HG03025 (cell line): ENCODE results near the gene PIK3R5.

Source experiments
- ATAC-seq: cut with Tn5 transposase; IDR thresholded peaks from one replicate; pipeline ENCODE4 v1.9.1; 2021; ENCODE audit warnings: mild to moderate bottlenecking, moderate library complexity; ENCODE audit not compliant: unreplicated experiment, low FRiP score

The PIK3R5 gene

DNA sequence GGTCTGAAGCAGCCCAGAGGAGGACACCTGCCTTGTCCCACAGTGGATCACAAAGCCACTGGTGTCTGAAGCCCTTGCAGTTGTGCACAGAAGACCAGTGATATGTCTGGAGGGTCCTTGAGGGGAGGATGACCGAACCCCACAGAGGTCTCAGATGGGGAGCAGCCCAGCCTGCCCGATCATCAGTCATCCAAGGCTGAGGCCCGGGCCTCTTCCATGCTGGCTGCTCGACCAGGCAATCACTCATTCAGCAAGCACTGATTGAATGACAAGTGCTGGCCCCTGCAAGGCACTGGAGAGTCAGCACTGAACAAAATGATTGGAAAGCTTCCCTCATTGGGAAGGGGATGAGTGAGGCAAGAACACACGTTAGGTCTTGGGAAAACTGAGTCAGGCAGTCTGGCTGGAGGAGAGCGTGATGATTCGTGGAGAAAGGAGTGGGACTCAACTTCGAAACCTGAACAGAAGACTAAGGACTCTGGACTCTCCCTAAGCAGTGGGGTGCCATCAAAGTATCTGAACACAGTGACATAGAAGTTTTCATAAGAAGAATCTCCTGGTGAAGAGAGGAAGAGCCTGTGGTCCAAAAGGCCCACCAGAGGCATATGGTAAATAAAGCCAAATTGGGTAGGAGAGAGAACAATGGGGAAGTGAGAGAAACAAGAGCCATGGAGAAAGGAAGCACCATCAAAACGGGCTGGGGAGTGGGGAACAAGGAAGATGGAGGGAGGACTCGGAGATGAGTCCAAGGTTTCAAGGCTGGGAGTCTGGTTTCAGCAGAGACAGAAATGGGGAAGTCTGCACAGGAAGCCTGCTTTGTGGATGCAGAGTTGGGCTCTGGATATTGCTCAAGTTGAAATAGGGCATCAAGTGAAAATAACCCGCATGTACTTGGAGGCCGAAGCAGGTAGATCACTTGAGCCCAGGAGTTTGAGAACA, 10.2 kb downstream of the PIK3R5 start:
- no peak for ATAC-seq

DNA sequence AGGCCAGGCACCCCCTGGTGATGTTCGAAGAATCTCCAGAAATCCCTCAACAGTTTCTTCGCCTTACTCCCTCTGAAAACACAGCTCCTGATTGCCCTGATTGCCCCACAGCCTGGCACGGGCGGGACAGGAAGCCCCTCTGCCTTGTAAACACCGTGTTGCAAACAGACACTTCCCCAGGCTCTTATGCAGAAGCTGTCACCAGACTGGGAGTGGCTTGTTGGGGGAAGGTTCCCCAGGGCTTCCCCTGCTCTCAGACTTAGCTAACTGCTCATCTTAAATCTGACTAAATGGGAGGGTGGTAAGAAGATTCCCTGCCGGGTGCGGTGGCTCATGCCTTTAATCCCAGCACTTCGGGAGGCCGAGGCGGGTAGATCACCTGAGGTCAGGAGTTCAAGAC, 11.2 kb downstream of the PIK3R5 start:
- no peak for ATAC-seq

- no peak for ATAC-seq
Observed at GRCh38 chr17:8953156-8953885, 12.2 kb downstream of the PIK3R5 start.

- no peak for ATAC-seq
Observed at GRCh38 chr17:8952191-8952590, 13.3 kb downstream of the PIK3R5 start.

DNA sequence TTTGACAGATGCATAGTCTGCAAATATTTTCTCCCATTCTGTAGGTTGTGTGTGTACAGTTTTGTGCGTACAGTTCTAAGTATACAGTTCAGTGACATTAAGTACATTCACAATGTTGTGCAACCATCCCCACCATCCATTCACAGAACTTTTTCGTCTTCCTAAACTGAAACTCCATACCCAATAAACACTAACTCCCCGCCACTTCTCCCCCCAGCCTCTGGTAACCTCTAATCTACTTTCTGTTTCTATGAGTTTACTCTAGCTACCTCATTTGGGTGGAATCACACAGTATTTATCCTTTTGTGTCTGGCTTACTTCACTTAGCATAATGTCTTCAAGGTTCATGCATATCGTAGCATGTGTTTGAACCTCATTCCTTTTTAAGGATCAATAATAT, 14.3 kb downstream of the PIK3R5 start:
- no peak for ATAC-seq

DNA sequence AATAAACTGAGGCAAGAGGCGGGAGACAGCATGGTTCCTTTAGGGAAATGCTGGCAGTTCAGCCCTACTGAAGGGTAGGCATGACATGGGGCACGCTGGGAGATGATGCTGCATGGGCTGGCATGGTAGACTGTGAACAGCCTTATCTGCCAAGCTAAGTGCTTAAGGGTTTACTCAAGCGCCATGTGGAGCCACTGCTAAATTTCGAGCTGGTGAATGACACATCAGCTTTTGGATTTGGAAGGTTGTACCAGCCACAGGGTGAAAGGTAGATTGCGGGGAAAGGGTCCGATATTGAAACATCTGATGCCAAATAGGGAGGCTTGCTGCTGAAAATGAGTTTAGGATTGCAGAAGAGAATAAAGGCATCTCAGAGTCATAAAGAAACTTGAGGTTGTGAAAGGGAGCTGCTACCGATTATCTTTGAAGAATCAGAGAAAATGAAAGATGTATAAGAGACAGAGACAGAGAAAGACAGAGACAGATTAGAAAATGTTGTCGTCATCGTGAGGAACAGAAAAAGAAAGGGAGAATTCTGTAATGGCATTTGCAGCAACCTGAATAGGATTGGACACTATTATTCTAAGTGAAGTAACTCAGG, 16.3 kb downstream of the PIK3R5 start:
- ATAC-seq: no peak

DNA sequence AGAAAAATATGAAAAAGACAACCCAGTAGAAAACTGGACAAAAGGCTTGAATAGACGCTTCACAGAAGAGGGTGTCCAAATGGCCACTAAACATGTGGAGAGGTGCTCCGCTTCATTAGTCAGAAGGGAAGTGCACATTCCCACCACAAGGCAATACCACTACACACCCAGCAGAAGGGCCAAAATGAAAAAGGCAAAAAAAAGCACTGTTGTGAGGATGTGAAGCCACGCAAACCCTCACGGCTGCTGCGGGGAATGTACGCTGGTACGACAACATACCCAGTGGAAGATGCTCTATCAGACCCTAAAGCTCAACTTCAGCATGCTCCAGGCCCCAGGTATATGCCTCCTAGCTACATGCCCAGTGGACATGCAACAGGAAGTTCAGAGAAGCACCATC, 17.0 kb downstream of the PIK3R5 start:
- no peak for ATAC-seq

DNA sequence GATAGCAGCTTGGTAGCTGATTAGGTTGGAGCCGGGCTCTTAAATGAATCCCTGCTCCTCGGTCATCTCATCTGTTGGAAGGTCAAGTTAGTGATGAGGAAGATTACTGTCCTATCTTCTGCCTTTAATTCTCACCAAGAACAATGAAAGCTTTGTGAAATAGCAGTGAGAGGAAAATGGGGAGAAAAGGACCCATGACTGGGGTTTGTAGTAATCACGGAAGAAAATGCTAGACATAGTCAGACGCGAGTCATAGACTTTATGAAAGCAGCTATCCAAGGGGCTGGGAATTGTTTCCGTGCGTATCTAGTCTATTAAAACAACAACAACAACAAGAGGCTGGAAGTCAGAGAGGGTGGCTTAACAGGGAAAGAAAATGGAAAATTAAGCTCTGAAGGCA, 18.3 kb downstream of the PIK3R5 start:
- no peak for ATAC-seq

- no peak for ATAC-seq
Observed at GRCh38 chr17:8946476-8946875, 19.0 kb downstream of the PIK3R5 start.

- no peak for ATAC-seq
Observed at GRCh38 chr17:8946071-8946470, 19.4 kb downstream of the PIK3R5 start.

- no peak for ATAC-seq
Observed at GRCh38 chr17:8944748-8945147, 20.8 kb downstream of the PIK3R5 start.

DNA sequence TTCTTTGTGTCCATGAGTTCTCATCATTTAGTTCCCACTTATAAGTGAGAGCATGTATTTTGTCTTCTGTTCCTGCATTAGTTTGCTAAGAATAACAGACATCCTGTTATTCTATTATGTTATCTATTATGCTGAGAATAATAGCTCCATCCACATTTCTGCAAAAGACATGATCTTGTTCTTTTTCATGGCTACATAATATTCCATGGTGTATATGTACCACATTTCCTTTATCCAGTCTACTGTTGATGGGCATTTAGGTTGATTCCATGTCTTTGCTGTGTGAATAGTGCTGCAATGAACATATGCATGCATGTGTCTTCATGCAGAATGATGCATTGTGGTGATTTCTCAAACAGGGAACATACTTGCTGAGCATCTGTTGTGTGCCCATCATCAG, 21.4 kb downstream of the PIK3R5 start:
- no peak for ATAC-seq

DNA sequence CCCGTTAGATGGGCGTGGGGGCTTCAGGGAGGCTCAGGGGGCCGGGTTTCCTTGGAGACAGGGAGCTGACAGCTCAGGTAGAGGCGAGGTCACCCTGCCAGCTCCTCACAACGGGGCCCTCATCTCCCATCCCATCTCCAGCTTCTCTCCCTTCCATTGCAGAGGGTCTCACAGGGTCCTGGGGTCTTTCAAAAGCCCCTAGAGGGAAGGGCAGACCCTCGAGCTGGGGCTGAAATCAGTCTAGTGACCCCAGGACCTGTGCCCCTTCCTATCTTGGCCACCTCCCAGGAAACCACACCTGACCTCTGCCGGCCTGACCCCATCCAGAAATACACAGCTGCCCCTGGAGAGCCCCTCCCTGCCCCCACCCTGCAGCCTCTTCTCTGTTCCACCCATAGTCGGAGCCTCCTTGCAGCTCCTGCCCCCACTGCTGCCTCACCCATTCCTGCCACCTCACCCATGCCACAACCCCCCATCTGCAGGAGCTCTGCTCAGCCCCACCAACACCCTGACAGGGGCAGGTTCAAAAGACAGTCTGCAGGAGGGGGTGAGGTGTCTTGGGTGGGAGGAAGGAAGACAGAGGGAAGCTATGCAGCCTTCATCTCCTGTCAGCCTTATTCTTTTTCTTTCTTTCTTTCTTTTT, 23.4 kb downstream of the PIK3R5 start:
- ATAC-seq: no peak

GRCh38 chr17:8941520-8941919, 24.0 kb downstream of the PIK3R5 start:
- ATAC-seq: peak; percentile 37

DNA sequence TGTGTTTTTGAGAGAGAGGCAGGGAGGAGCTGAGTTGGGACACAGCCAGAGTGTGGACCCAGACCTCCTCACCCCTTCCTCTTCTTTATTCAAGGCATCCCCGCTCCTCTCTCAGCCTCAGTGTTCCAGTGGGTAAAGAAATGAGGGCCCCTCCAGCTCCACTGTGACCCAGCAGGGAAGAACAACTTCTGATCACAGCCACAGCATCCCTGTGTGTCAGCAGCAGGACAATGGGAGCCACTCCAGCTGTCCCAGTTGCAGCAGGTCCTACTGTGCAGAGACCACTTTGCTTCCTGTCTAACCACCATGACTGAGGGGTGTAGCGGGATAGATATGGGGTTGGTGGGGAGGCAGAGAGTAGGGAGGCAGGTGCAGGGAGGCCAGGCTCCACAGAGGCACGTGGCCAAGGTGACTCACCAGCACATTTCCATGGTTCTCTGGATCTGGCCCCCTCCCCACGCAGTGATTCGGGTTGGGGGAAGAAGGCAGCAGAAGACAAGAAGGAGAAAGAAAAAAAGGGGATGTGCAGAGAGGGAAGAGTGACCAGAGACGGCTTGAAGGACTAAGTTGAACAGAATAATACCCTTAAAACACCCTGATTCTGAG, 24.5 kb downstream of the PIK3R5 start:
- ATAC-seq: no peak

- ATAC-seq: no peak
Observed at GRCh38 chr17:8939496-8940334, 25.8 kb downstream of the PIK3R5 start.

GRCh38 chr17:8938933-8939332, 26.6 kb downstream of the PIK3R5 start:
- ATAC-seq: no peak

GRCh38 chr17:8935191-8935590, 30.3 kb downstream of the PIK3R5 start:
- ATAC-seq: no peak

GRCh38 chr17:8934346-8934745, 31.2 kb downstream of the PIK3R5 start:
- ATAC-seq: no peak

DNA sequence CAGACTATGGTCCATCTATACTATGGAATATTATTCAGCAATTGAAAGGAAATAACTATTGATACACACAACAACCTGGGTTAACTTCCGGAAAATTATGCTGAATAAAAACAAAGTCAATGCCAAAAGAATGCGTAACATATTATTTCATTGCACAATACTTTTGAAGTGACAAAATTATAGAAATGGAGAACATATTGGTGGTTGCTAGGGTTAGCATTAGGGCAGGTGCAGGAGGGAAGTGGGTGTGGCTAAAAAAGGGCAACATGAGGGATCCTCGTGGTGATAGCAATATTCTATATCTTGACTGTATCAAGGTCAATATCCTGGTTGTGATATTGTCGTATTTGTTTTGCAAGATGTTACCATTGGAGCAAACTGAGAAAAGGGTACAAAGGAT, 34.9 kb downstream of the PIK3R5 start:
- no peak for ATAC-seq
